22Rv1 (cell line): ENCODE results near the gene ALX3.

ENCODE experiments used
- CTCF ChIP-seq: fragments of 450-650 bp; IDR thresholded peaks from 2 replicates; pipeline ENCODE4 v1.5.1; 2017; ENCODE audit warnings: mild to moderate bottlenecking
- ZFX ChIP-seq: fragments of 450-650 bp; IDR thresholded peaks from 2 replicates; pipeline ENCODE4 v1.6.1; 2017; ENCODE audit warnings: antibody characterized with exemption, borderline replicate concordance

- no peak for TF ChIP-seq CTCF
- no peak for TF ChIP-seq ZFX
Measured at GRCh38 chr1:110050602-110051261, 19.7 kb downstream of the ALX3 start.
